IPS-18a (cell line): ENCODE results near the gene KCNH3.
"Not testable (repeated sequence)": the region's sequence is repeated elsewhere in the genome, so short reads cannot be mapped to it uniquely, and the experiment has no call there.

Source experiments
- H3K27ac ChIP-seq: one replicate; pipeline ENCODE4 v1.5.1; 2013; ENCODE audit warnings: low read length
- H3K27me3 ChIP-seq: one replicate; pipeline ENCODE4 v1.6.1; 2013; ENCODE audit warnings: mild to moderate bottlenecking, low read length; ENCODE audit not compliant: control insufficient read depth, insufficient read depth
- H3K36me3 ChIP-seq: one replicate; pipeline ENCODE4 v1.6.1; 2013; ENCODE audit warnings: low read depth, low read length; ENCODE audit not compliant: control insufficient read depth
- H3K4me1 ChIP-seq: one replicate; pipeline ENCODE4 v1.6.1; 2013; ENCODE audit warnings: low read depth, low read length; ENCODE audit not compliant: control insufficient read depth
- H3K4me3 ChIP-seq: one replicate; pipeline ENCODE4 v1.5.1; 2013; ENCODE audit warnings: low read length
- H3K9ac ChIP-seq: one replicate; pipeline ENCODE4 v1.6.1; 2013; ENCODE audit warnings: mild to moderate bottlenecking, low read length, moderate library complexity
- H3K9me3 ChIP-seq: one replicate; pipeline ENCODE4 v1.6.1; 2013; ENCODE audit warnings: low read depth, low read length; ENCODE audit not compliant: control insufficient read depth

KCNH3 gene

GRCh38 chr12:49533331-49533730, 5.5 kb upstream of the KCNH3 start:
- no peak overlapping the region for H3K9ac ChIP-seq
- H3K4me1 ChIP-seq = peaks cover 4% of the 10 kb centered on the region
- H3K27ac ChIP-seq = no peak overlapping the region
- H3K27me3 ChIP-seq = peaks cover 35% of the 10 kb centered on the region
- no peak overlapping the region for H3K4me3 ChIP-seq
- H3K9me3 ChIP-seq = no peaks in the 10 kb centered on the region
- no peaks in the 10 kb centered on the region for H3K36me3 ChIP-seq

GRCh38 chr12:49534122-49534521, 4.7 kb upstream of the KCNH3 start:
- H3K4me3 ChIP-seq, H3K36me3 ChIP-seq, H3K27ac ChIP-seq, H3K9ac ChIP-seq, H3K9me3 ChIP-seq, H3K4me1 ChIP-seq: not testable (repeated sequence)
- peaks cover 43% of the 10 kb centered on the region for H3K27me3 ChIP-seq

GRCh38 chr12:49534731-49535278, 4.0 kb upstream of the KCNH3 start:
- Histone ChIP-seq H3K36me3 (no peaks in the 10 kb centered on the region), H3K9ac (no peak overlapping the region), H3K4me1 (peaks cover 4% of the 10 kb centered on the region), H3K27me3 (peaks cover 49% of the 10 kb centered on the region), H3K9me3 (no peaks in the 10 kb centered on the region), H3K27ac (no peak overlapping the region), H3K4me3 (no peak overlapping the region)

GRCh38 chr12:49535921-49536525, 2.8 kb upstream of the KCNH3 start:
- Histone ChIP-seq H3K27me3 (peaks cover 62% of the 10 kb centered on the region), H3K27ac (no peak overlapping the region), H3K4me3 (no peak overlapping the region), H3K9me3 (no peaks in the 10 kb centered on the region), H3K36me3 (no peaks in the 10 kb centered on the region), H3K9ac (no peak overlapping the region), H3K4me1 (peaks cover 4% of the 10 kb centered on the region)

GRCh38 chr12:49536526-49537071, 2.2 kb upstream of the KCNH3 start:
- H3K4me1 ChIP-seq = peaks cover 4% of the 10 kb centered on the region
- H3K27ac ChIP-seq = no peak overlapping the region
- H3K36me3 ChIP-seq = no peaks in the 10 kb centered on the region
- H3K4me3 ChIP-seq = no peak overlapping the region
- no peak overlapping the region for H3K9ac ChIP-seq
- H3K27me3 ChIP-seq = peaks cover 67% of the 10 kb centered on the region
- no peaks in the 10 kb centered on the region for H3K9me3 ChIP-seq

- H3K27ac ChIP-seq = no peak overlapping the region
- no peak overlapping the region for H3K9ac ChIP-seq
- peak overlapping the region; percentile 54 for H3K4me3 ChIP-seq
- H3K4me1 ChIP-seq = peaks cover 4% of the 10 kb centered on the region
- peaks cover 74% of the 10 kb centered on the region for H3K27me3 ChIP-seq
- no peaks in the 10 kb centered on the region for H3K9me3 ChIP-seq
- H3K36me3 ChIP-seq = no peaks in the 10 kb centered on the region
These were observed 1.5 kb upstream of the KCNH3 start for GRCh38 chr12:49537231-49537751.

GRCh38 chr12:49537752-49538509, 899 bp upstream of the KCNH3 start:
- H3K36me3 ChIP-seq = no peaks in the 10 kb centered on the region
- H3K9me3 ChIP-seq = no peaks in the 10 kb centered on the region
- H3K4me1 ChIP-seq = peaks cover 4% of the 10 kb centered on the region
- H3K27ac ChIP-seq = no peak overlapping the region
- H3K9ac ChIP-seq = no peak overlapping the region
- peak overlapping the region; percentile 54 for H3K4me3 ChIP-seq
- H3K27me3 ChIP-seq = peaks cover 81% of the 10 kb centered on the region

- H3K9me3 ChIP-seq = no peaks in the 10 kb centered on the region
- H3K36me3 ChIP-seq = no peaks in the 10 kb centered on the region
- no peak overlapping the region for H3K4me3 ChIP-seq
- H3K4me1 ChIP-seq = peaks cover 4% of the 10 kb centered on the region
- H3K27ac ChIP-seq = no peak overlapping the region
- H3K27me3 ChIP-seq = peaks cover 98% of the 10 kb centered on the region
- H3K9ac ChIP-seq = no peak overlapping the region
These were observed 787 bp downstream of the KCNH3 start for GRCh38 chr12:49539406-49540228.

- H3K4me1 ChIP-seq = peaks cover 4% of the 10 kb centered on the region
- H3K9me3 ChIP-seq = no peaks in the 10 kb centered on the region
- peaks cover 99% of the 10 kb centered on the region for H3K27me3 ChIP-seq
- H3K4me3 ChIP-seq = no peak overlapping the region
- H3K9ac ChIP-seq = no peak overlapping the region
- H3K36me3 ChIP-seq = no peaks in the 10 kb centered on the region
- no peak overlapping the region for H3K27ac ChIP-seq
These were observed 1.7 kb downstream of the KCNH3 start for GRCh38 chr12:49540229-49541139.

GRCh38 chr12:49541140-49541861, 2.5 kb downstream of the KCNH3 start:
- Histone ChIP-seq H3K27ac (no peak overlapping the region), H3K9ac (no peak overlapping the region), H3K27me3 (peaks cover 100% of the 10 kb centered on the region), H3K4me1 (peaks cover 4% of the 10 kb centered on the region), H3K4me3 (no peak overlapping the region), H3K9me3 (no peaks in the 10 kb centered on the region), H3K36me3 (no peaks in the 10 kb centered on the region)
